Mesenchymal stem cell (in vitro differentiated cells and primary cell): ENCODE data around the gene FGFR2.

Experiments
- DNase-seq: peaks from one replicate; pipeline ENCODE4 v3.0.0-alpha.2; 2013
- H2AFZ ChIP-seq: one replicate; pipeline ENCODE4 v1.6.1; 2013; ENCODE audit warnings: low read depth, mild to moderate bottlenecking, control low read depth, inconsistent platforms, low read length, moderate library complexity
- H2AK5ac ChIP-seq: 2 replicates; pipeline ENCODE4 v1.6.1; 2013; ENCODE audit warnings: low read length, moderate library complexity, mild to moderate bottlenecking, inconsistent platforms; ENCODE audit not compliant: severe bottlenecking
- H2BK120ac ChIP-seq: one replicate; pipeline ENCODE4 v1.6.1; 2013; ENCODE audit warnings: low read depth, mild to moderate bottlenecking, inconsistent platforms, low read length, moderate library complexity
- H2BK12ac ChIP-seq, 2 experiments: one replicate each; pipeline ENCODE4 v1.6.1; 2013; ENCODE audit warnings: inconsistent platforms in 2 of 2, low read length in 2 of 2, mild to moderate bottlenecking in 2 of 2, moderate library complexity in 2 of 2, control low read depth in 1 of 2
- H2BK15ac ChIP-seq: one replicate; pipeline ENCODE4 v1.6.1; 2013; ENCODE audit warnings: mild to moderate bottlenecking, low read depth, inconsistent platforms; ENCODE audit not compliant: poor library complexity, severe bottlenecking
- H2BK5ac ChIP-seq: 2 replicates; pipeline ENCODE4 v1.6.1; 2013; ENCODE audit warnings: low read depth, mild to moderate bottlenecking, low read length, control low read depth, inconsistent platforms; ENCODE audit not compliant: poor library complexity, severe bottlenecking
- H3K14ac ChIP-seq, 2 experiments: one replicate each; pipeline ENCODE4 v1.6.1; 2013; ENCODE audit warnings: inconsistent platforms in 2 of 2, low read length in 2 of 2, control low read depth in 1 of 2, mild to moderate bottlenecking in 1 of 2, moderate library complexity in 1 of 2
- H3K18ac ChIP-seq, 2 experiments: one replicate each; pipeline ENCODE4 v1.6.1; 2013; ENCODE audit warnings: inconsistent platforms in 2 of 2, low read length in 2 of 2, control low read depth in 1 of 2, low read depth in 1 of 2, mild to moderate bottlenecking in 1 of 2
- H3K23ac ChIP-seq, 2 experiments: one replicate each; pipeline ENCODE4 v1.6.1; 2013; ENCODE audit warnings: inconsistent platforms in 2 of 2, low read length in 2 of 2, mild to moderate bottlenecking in 2 of 2, moderate library complexity in 2 of 2, control low read depth in 1 of 2
- H3K27ac ChIP-seq: 2 replicates; pipeline ENCODE4 v1.5.1; 2013; ENCODE audit warnings: mild to moderate bottlenecking, moderate library complexity, low read length, control low read depth, inconsistent platforms; ENCODE audit not compliant: poor library complexity, severe bottlenecking
- H3K27me3 ChIP-seq, 2 experiments: 2 replicates each; pipeline versions ENCODE4 v1.6.1 to v1.7.0; 2013; ENCODE audit warnings: low read length in 2 of 2, mild to moderate bottlenecking in 2 of 2, moderate library complexity in 2 of 2, control low read depth in 1 of 2, inconsistent platforms in 1 of 2; ENCODE audit not compliant: control insufficient read depth in 1 of 2, insufficient read depth in 1 of 2
- H3K36me3 ChIP-seq, 2 experiments: 2 replicates each; pipeline versions ENCODE4 v1.6.1 to v1.7.0; 2013; ENCODE audit warnings: low read length in 2 of 2, control low read depth in 1 of 2, inconsistent platforms in 1 of 2, low read depth in 1 of 2, mild to moderate bottlenecking in 1 of 2; ENCODE audit not compliant: insufficient read depth in 2 of 2, control insufficient read depth in 1 of 2
- H3K4ac ChIP-seq, 2 experiments: one replicate each; pipeline ENCODE4 v1.6.1; 2013; ENCODE audit warnings: inconsistent platforms in 2 of 2, low read length in 2 of 2, mild to moderate bottlenecking in 2 of 2, moderate library complexity in 2 of 2, control low read depth in 1 of 2, low read depth in 1 of 2
- H3K4me1 ChIP-seq: 2 replicates; pipeline ENCODE4 v1.6.1; 2013; ENCODE audit warnings: low read depth, low read length, control low read depth; ENCODE audit not compliant: control insufficient read depth, insufficient read depth
- H3K4me2 ChIP-seq: 2 replicates; pipeline ENCODE4 v1.6.1; 2013; ENCODE audit warnings: low read length, mild to moderate bottlenecking, inconsistent platforms; ENCODE audit not compliant: poor library complexity, severe bottlenecking
- H3K4me3 ChIP-seq, 2 experiments: 2 replicates each; pipeline versions ENCODE4 v1.5.1 to v1.7.0; 2013; ENCODE audit warnings: low read length in 2 of 2, mild to moderate bottlenecking in 2 of 2, control low read depth in 1 of 2, low read depth in 1 of 2; ENCODE audit not compliant: insufficient read depth in 1 of 2
- H3K79me1 ChIP-seq: replicated peaks from 2 replicates; pipeline ENCODE4 v1.6.1; 2013; ENCODE audit warnings: mild to moderate bottlenecking, control low read depth, low read length, inconsistent platforms; ENCODE audit not compliant: poor library complexity, severe bottlenecking
- H3K9ac ChIP-seq: 2 replicates; pipeline ENCODE4 v1.7.0; 2013; ENCODE audit warnings: mild to moderate bottlenecking, low read length, moderate library complexity
- H3K9me3 ChIP-seq: 2 replicates; pipeline ENCODE4 v1.7.0; 2013; ENCODE audit warnings: mild to moderate bottlenecking, low read length; ENCODE audit not compliant: control insufficient read depth
- H4K8ac ChIP-seq: one replicate; pipeline ENCODE4 v1.6.1; 2013; ENCODE audit warnings: inconsistent platforms, mild to moderate bottlenecking, low read length, moderate library complexity
- H4K91ac ChIP-seq: one replicate; pipeline ENCODE4 v1.6.1; 2013; ENCODE audit warnings: mild to moderate bottlenecking, low read length, inconsistent platforms
- WGBS: methylation state at CpG from one replicate; pipeline ENCODE4 v1.1.7; 2013; ENCODE audit warnings: mixed read lengths; 5-methylcytosine and 5-hydroxymethylcytosine counted together

The FGFR2 gene

DNA sequence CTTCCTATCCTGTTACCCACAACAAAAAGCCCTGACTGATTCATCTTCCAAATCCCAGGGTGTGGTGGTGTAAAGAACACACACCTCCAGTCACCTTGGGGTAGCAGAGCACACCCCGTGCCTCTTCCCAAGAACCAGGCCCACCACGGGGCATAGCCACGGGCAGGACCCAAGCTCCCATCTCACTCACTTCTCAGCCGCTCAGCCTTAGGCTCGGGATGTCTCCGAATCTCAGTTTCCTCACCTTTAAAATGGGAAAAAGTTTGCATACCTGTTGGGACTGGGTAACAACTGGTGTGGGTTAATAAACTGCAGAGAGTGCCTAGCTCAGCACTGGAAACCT lies 139.0 kb downstream of the FGFR2 start:
- Histone ChIP-seq H3K9me3 (no peaks in the 10 kb centered on the region), H2BK15ac (no peak overlapping the region), H3K79me1 (no peaks in the 10 kb centered on the region), H3K4me2 (peak overlapping the region; percentile 31), H2AK5ac (peak overlapping the region; percentile 40), H3K18ac (no peak overlapping the region), H3K4ac (no peak overlapping the region), H3K36me3 (no peaks in the 10 kb centered on the region), H3K4me1 (peaks cover 18% of the 10 kb centered on the region), H4K91ac (no peak overlapping the region), H2BK12ac (no peak overlapping the region), H3K23ac (no peak overlapping the region), H3K27ac (peak overlapping the region; percentile 92), H3K4me3 (no peak overlapping the region), H3K27me3 (peaks cover 3 to 6% of the 10 kb centered on the region in 2 experiments), H2AFZ (no peak overlapping the region), H3K9ac (no peak overlapping the region), H4K8ac (no peak overlapping the region), H3K14ac (no peak overlapping the region), H2BK120ac (no peak overlapping the region), H2BK5ac (peak overlapping the region; percentile 87)
- DNase-seq: no peak
- 94% methylated on average over 6 of the region's 6 CpGs for WGBS

DNA sequence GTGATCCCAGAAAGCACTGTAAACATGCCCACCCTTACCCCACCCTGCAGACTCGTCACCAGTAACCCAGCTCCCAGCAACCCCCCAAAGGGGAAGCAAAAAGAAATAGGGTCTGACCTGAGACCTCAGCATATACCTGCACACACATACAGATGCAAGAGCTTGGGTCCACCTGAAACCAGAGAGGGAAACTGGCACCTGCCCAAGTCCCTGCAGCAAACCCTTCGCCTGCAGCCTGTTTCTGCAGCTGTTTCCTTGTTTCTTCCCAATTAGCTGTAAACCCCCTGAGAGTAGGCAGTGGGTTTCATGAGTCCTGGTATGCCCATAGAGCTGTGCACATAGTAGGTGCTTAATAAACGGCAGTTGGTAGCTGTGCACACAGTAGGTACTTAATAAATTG lies 140.5 kb downstream of the FGFR2 start:
- H4K91ac ChIP-seq: no peak overlapping the region
- no peak overlapping the region for H2BK15ac ChIP-seq
- H4K8ac ChIP-seq: no peak overlapping the region
- no peak overlapping the region for H2BK120ac ChIP-seq
- H3K4me1 ChIP-seq: peaks cover 18% of the 10 kb centered on the region
- no peaks in the 10 kb centered on the region for H3K36me3 ChIP-seq
- H3K4me3 ChIP-seq: no peak overlapping the region
- no peak overlapping the region for H3K4ac ChIP-seq
- no peak overlapping the region for H3K27ac ChIP-seq
- H3K4me2 ChIP-seq: no peak overlapping the region
- no peak overlapping the region for H3K9ac ChIP-seq
- no peak overlapping the region for H2BK5ac ChIP-seq
- H3K79me1 ChIP-seq: no peaks in the 10 kb centered on the region
- H3K14ac ChIP-seq: no peak overlapping the region
- no peak for DNase-seq
- no peak overlapping the region for H3K23ac ChIP-seq
- H3K9me3 ChIP-seq: no peaks in the 10 kb centered on the region
- no peak overlapping the region for H2AFZ ChIP-seq
- H2BK12ac ChIP-seq: no peak overlapping the region
- no peak overlapping the region for H2AK5ac ChIP-seq
- WGBS: 77% methylated on average over 3 of the region's 3 CpGs
- H3K27me3 ChIP-seq: peaks cover 0 to 3% of the 10 kb centered on the region in 2 experiments
- no peak overlapping the region for H3K18ac ChIP-seq

DNA sequence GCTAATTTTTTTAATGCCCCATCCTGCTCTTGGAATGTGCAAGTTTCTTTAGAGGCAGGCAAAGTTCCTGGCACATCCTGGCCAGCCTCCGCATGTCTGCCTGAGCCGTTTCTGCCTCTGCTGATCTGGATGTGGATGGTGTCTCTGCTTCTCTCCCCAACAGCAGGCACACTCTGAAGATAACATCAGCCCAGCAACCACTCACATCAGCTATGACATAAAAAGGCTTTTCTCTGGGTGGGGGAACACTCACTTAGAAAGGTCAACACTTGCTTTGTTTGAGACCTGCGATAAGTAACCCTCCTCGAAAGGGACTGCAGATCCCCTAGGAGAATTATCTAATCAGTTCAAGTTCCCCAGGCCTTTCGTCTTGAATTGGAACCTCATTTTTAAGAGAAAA lies 142.9 kb downstream of the FGFR2 start:
- no peak for DNase-seq
- H3K27ac ChIP-seq: no peak overlapping the region
- H3K79me1 ChIP-seq: no peaks in the 10 kb centered on the region
- H2BK120ac ChIP-seq: no peak overlapping the region
- H3K9me3 ChIP-seq: no peaks in the 10 kb centered on the region
- H2BK5ac ChIP-seq: no peak overlapping the region
- H3K9ac ChIP-seq: no peak overlapping the region
- H2AFZ ChIP-seq: no peak overlapping the region
- H2BK15ac ChIP-seq: no peak overlapping the region
- no peak overlapping the region for H3K4me3 ChIP-seq
- no peak overlapping the region for H4K8ac ChIP-seq
- no peak overlapping the region for H3K18ac ChIP-seq
- no peaks in the 10 kb centered on the region for H3K36me3 ChIP-seq
- H2AK5ac ChIP-seq: no peak overlapping the region
- 29% methylated on average over 5 of the region's 5 CpGs for WGBS
- no peak overlapping the region for H3K23ac ChIP-seq
- no peak overlapping the region for H3K14ac ChIP-seq
- H2BK12ac ChIP-seq: no peak overlapping the region
- H3K27me3 ChIP-seq: peaks cover 0 to 3% of the 10 kb centered on the region in 2 experiments
- no peak overlapping the region for H4K91ac ChIP-seq
- H3K4me2 ChIP-seq: no peak overlapping the region
- no peak overlapping the region for H3K4ac ChIP-seq
- peaks cover 15% of the 10 kb centered on the region for H3K4me1 ChIP-seq

DNA sequence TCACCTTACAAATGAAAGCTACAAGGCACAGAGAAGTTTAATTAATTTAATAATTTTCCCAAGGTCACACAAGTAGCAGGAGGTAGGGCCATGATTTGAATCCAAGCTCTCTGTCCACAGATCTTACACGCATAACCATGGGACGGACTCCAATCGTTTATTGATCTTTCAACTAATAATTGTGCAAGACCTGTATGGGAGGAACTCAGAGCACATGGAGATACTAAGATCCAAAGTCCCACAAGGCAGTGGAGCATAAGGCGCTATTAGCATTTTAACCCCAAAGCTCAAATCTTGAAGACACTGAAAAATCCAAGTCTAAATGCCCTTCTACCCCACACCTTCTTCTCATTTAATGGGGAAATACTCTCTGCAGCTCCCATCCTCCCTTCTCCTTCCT lies 143.5 kb downstream of the FGFR2 start:
- Histone ChIP-seq H3K27ac (no peak overlapping the region), H3K4ac (no peak overlapping the region), H2AFZ (no peak overlapping the region), H3K14ac (no peak overlapping the region), H3K4me3 (no peak overlapping the region), H2BK15ac (no peak overlapping the region), H3K18ac (no peak overlapping the region), H3K23ac (no peak overlapping the region), H3K9me3 (no peaks in the 10 kb centered on the region), H4K91ac (no peak overlapping the region), H3K9ac (no peak overlapping the region), H3K4me1 (peaks cover 16% of the 10 kb centered on the region), H3K36me3 (no peaks in the 10 kb centered on the region), H3K79me1 (no peaks in the 10 kb centered on the region), H3K27me3 (peaks cover 0 to 3% of the 10 kb centered on the region in 2 experiments), H3K4me2 (no peak overlapping the region), H2BK12ac (no peak overlapping the region), H4K8ac (no peak overlapping the region), H2AK5ac (no peak overlapping the region), H2BK120ac (no peak overlapping the region), H2BK5ac (no peak overlapping the region)
- DNase-seq: no peak
- 73% methylated on average over 4 of the region's 4 CpGs for WGBS
